CD4-positive, alpha-beta T cell (primary cell): ENCODE results near the gene ATP6V1D. TPM values are rescaled to one million over a fixed set of nuclear protein-coding genes. Genes with fewer than 3 reads are reported as not detected.
"Not testable (repeated sequence)": the region's sequence is repeated elsewhere in the genome, so short reads cannot be mapped to it uniquely, and the experiment has no call there.

ENCODE experiments used
- ATAC-seq: fragments of 200-7000 bp; cut with Tn5 transposase; one replicate; pipeline ENCODE4 v1.10.0; 2022; ENCODE audit warnings: mild to moderate bottlenecking; ENCODE audit not compliant: poor library complexity
- CTCF ChIA-PET: fragments of 350-600 bp; sonication (Branson Sonifier 250); formaldehyde crosslinking; loops from one replicate; lab custom pipeline; 2021; ENCODE audit warnings: antibody characterized with exemption, inconsistent platforms; lab: Charles Lee
- POLR2A ChIA-PET: fragments of 350-600 bp; sonication (Branson Sonifier 250); formaldehyde crosslinking; loops from one replicate; lab custom pipeline; 2021; ENCODE audit warnings: antibody characterized with exemption, inconsistent platforms; lab: Charles Lee
- DNase-seq, 14 experiments: peaks; one replicate each; pipeline ENCODE4 v3.0.0-alpha.2; 2013 to 2020; ENCODE audit warnings: mixed read lengths in 2 of 14
- H3K27ac ChIP-seq, 2 donors: one replicate each; pipeline versions ENCODE4 v1.5.1 to v1.7.0; 2013; ENCODE audit warnings: low read length in 2 of 2, low read depth in 1 of 2, mild to moderate bottlenecking in 1 of 2
- H3K27me3 ChIP-seq, 2 experiments: 1 replicate in 1 of 2; 2 replicates in 1 of 2; pipeline versions ENCODE4 v1.6.1 to v1.7.0; 2013; ENCODE audit warnings: low read length in 2 of 2, control low read depth in 1 of 2, mild to moderate bottlenecking in 1 of 2, moderate library complexity in 1 of 2; ENCODE audit not compliant: insufficient read depth in 2 of 2, control insufficient read depth in 1 of 2
- H3K36me3 ChIP-seq: one replicate; pipeline ENCODE4 v1.6.1; 2013; ENCODE audit warnings: low read length, control low read depth; ENCODE audit not compliant: insufficient read depth
- H3K4me1 ChIP-seq: one replicate; pipeline ENCODE4 v1.6.1; 2013; ENCODE audit warnings: low read length, control low read depth; ENCODE audit not compliant: insufficient read depth
- H3K4me3 ChIP-seq: one replicate; pipeline ENCODE4 v1.5.1; 2013; ENCODE audit warnings: mild to moderate bottlenecking, low read length, moderate library complexity
- H3K9me3 ChIP-seq, 2 experiments: 1 replicate in 1 of 2; 2 replicates in 1 of 2; pipeline versions ENCODE4 v1.6.1 to v1.7.0; 2013; ENCODE audit warnings: low read length in 2 of 2, mild to moderate bottlenecking in 2 of 2, control low read depth in 1 of 2, moderate library complexity in 1 of 2; ENCODE audit not compliant: control insufficient read depth in 1 of 2, insufficient read depth in 1 of 2
- H3K27ac Mint-ChIP-seq: one replicate; pipeline ENCODE4 v1.8.0; 2020; ENCODE audit warnings: mixed read lengths
- H3K27me3 Mint-ChIP-seq: one replicate; pipeline ENCODE4 v1.8.0; 2021; ENCODE audit warnings: mixed read lengths
- H3K36me3 Mint-ChIP-seq: one replicate; pipeline ENCODE4 v1.8.0; 2021; ENCODE audit warnings: low read depth, mixed read lengths
- H3K4me1 Mint-ChIP-seq: one replicate; pipeline ENCODE4 v1.8.0; 2021; ENCODE audit warnings: low read depth, mixed read lengths
- H3K4me3 Mint-ChIP-seq: one replicate; pipeline ENCODE4 v1.8.0; 2020; ENCODE audit warnings: mild to moderate bottlenecking, mixed read lengths
- H3K9me3 Mint-ChIP-seq: one replicate; pipeline ENCODE4 v1.8.0; 2020; ENCODE audit warnings: mixed read lengths
- intact Hi-C, 2 experiments: fragments of 100-400 bp; cut with DNase I in 1 of 2; cut with micrococcal nuclease in 1 of 2; formaldehyde crosslinking; loops; one replicate each; pipeline versions ENCODE4 v1.15.1 to v1.9.0; 2023 to 2025; cut with DNase I, micrococcal nuclease
- polyA plus RNA-seq, 2 donors: library from polyadenylated mRNA; unstranded; fragments of 120-200 nt; gene quantifications; one replicate each; pipeline ENCODE4 v1.2.1, GENCODE V29; 2013
- total RNA-seq, 174 experiments: library from RNA in 2 of 174; stranded (reverse) in 2 of 174; gene quantifications; one replicate each; pipeline ENCODE4 v1.2.3 and lab custom pipeline; 2021 to 2026
- TF ChIP-seq, protein P1 (sequence below): fragments of 200-600 bp; IDR thresholded peaks from one replicate; pipeline ENCODE4 v1.8.0; 2022; ENCODE audit warnings: antibody characterized with exemption, mild to moderate bottlenecking

The ATP6V1D gene
- total RNA-seq = 10 to 100 TPM; 25.2 to 36.2 TPM
- 39.2 TPM for polyA plus RNA-seq (2013, experiment 1 of 2)
- polyA plus RNA-seq (2013, experiment 2 of 2) = 39.6 TPM
- total RNA-seq (lab: John Stamatoyannopoulos, UW) = 20.8 to 51.5 (median 32.2) reads per million in 172 experiments

DNA sequence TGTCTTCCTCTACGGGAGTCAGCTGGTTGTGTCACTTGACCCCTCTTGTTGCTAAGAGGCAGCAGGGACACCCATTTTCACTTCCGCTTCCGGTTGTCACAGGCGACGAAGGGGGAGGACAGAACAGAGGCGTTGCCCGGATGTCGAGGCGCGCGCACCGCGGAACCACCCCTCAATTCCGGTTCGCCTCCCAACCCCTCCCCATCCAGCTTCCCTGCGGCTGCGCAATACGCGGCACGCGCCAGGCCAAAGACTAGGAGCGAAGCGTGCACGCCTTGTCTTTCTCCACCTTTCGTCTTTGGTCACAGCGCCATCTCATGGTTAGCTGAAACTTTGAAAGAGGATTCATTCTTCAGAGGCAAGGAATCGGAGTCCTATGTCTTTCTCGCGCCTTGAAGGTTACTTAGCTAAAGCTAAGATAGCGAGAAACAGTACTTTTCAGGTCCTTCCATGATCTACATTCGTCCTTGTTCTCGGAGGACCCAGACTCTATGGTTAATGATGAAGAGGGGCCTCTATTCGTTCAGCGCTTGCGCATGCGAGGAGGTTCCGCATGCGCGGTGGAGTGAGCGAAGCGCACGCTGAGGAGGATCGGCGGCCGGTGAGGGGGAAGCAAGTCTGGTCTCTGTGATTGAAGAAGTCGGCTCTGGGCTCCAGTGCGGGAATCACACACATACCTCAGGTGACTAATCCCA lies at the start of gene ATP6V1D, which contains the start of gene EIF2S1:
ATP6V1D (minus strand) TSS at position 30 of the 695 bp plus-strand sequence. CDS start 106 bp downstream, outside the sequence.
EIF2S1 (plus strand) TSS at position 554 of the 695 bp plus-strand sequence. CDS start 4,440 bp downstream, outside the sequence.
- Histone ChIP-seq H3K9me3 (no peaks in the 10 kb centered on the region), H3K27me3 (no peaks in the 10 kb centered on the region), H3K4me3 (peak within 1 kb of the TSS; percentile 88), H3K36me3 (peaks cover 13% of the 10 kb centered on the region), H3K27ac (peak within 1 kb of the TSS; percentile 87 to 99), H3K4me1 (peaks cover 30% of the 10 kb centered on the region)
- H3K27me3 Mint-ChIP-seq = no peaks in the 10 kb centered on the region
- ATAC-seq (peak; percentile 90), DNase-seq (peak; percentile 98 to 100 (median 99))
- peaks cover 87% of the 10 kb centered on the region for H3K4me1 Mint-ChIP-seq
- peak within 1 kb of the TSS; percentile 93 for H3K27ac Mint-ChIP-seq
- CTCF ChIA-PET = interaction anchor here (0.8 to 1.5 kb wide), 12 partner anchors 8 to 1945 kb away, joined by 3 to 6 read pairs (median 3); partner anchors contain the start of genes PALS1 and PIGH
- TF ChIP-seq, protein P1, sequence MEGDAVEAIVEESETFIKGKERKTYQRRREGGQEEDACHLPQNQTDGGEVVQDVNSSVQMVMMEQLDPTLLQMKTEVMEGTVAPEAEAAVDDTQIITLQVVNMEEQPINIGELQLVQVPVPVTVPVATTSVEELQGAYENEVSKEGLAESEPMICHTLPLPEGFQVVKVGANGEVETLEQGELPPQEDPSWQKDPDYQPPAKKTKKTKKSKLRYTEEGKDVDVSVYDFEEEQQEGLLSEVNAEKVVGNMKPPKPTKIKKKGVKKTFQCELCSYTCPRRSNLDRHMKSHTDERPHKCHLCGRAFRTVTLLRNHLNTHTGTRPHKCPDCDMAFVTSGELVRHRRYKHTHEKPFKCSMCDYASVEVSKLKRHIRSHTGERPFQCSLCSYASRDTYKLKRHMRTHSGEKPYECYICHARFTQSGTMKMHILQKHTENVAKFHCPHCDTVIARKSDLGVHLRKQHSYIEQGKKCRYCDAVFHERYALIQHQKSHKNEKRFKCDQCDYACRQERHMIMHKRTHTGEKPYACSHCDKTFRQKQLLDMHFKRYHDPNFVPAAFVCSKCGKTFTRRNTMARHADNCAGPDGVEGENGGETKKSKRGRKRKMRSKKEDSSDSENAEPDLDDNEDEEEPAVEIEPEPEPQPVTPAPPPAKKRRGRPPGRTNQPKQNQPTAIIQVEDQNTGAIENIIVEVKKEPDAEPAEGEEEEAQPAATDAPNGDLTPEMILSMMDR = peak; percentile 100
- H3K36me3 Mint-ChIP-seq = peaks cover 39% of the 10 kb centered on the region
- peak within 1 kb of the TSS; percentile 95 for H3K4me3 Mint-ChIP-seq
- H3K9me3 Mint-ChIP-seq = no peaks in the 10 kb centered on the region
- intact Hi-C loops = loop anchor here (2.0 to 10.0 kb wide), 7 partner anchors 119 to 1792 kb away; partner anchors contain the start of genes DCAF5 (in 1 of the 2), GPHN (in 1 of the 2), PALS1 (in 1 of the 2) and RAD51B (in 1 of the 2)
- POLR2A ChIA-PET = interaction anchor here (0.6 to 1.7 kb wide), 19 partner anchors 9 to 1792 kb away, joined by 3 to 15 read pairs (median 3); partner anchors contain the start of genes GPHN, PALS1, PIGH and PLEK2

DNA sequence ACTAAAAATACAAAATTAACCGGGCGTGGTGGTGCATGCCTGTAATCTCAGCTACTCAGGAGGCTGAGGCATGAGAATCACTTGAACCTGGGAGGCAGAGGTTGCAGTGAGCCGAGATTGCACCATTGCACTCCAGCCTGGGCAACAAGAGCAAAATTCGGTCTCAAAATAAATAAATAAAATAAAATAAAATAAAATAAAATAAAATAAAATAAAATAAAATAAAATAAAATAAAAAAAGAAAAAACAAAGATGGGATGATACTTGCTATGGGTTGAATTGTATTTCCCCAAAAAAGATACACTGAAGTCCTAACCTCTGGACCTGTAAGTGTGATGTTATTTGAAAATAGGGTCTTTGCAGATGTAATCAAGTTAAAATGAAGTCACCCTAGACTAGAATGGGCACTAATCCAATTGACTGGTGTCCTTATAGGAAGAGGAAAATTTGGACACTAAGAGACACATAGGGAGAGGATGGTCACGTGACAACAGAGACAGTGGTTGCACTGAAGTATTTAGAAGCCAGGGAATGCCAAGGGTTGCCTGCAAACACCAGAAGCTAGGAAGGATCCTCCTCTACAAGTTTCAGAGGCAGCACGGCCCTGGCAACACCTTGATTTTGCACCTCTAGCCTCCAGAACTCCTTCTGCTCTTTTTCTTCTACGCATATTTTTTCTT lies 48.7 kb upstream of the ATP6V1D start:
- H3K36me3 Mint-ChIP-seq, DNase-seq, H3K27ac ChIP-seq, H3K9me3 ChIP-seq, intact Hi-C loops, H3K4me3 ChIP-seq, H3K27me3 Mint-ChIP-seq, H3K27me3 ChIP-seq, H3K4me3 Mint-ChIP-seq, ATAC-seq, H3K9me3 Mint-ChIP-seq, H3K27ac Mint-ChIP-seq, H3K36me3 ChIP-seq: not testable (repeated sequence)
- H3K4me1 ChIP-seq = peaks cover 14% of the 10 kb centered on the region
- peaks cover 15% of the 10 kb centered on the region for H3K4me1 Mint-ChIP-seq
- ChIA-PET POLR2A (interaction anchor here (0.6 to 0.8 kb wide), 2 partner anchors 56 to 212 kb away, joined by 3 read pairs; partner anchors contain the start of gene ARG2), CTCF (interaction anchor here (1.3 kb wide), 1 partner anchor 19 kb away, joined by 3 read pairs; no protein-coding TSS in a partner anchor)

DNA sequence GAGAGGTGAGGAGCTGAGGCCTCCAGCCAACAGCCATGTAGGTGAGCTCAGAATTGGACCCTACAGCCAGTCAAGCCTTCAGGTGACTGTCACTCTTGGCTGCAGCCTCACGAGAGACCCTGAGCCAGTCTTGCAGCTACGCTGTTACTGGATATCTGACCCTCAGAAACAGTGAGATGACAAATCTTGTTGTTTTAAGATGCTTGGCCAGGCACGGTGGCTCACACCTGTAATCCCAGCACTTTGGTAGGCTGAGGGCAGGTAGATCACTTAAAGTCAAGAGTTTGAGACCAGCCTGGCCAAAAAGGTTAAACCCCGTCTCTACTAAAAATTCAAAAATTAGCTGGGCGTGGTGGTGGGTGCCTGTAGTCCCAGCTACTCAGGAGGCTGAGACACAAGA lies 46.2 kb upstream of the ATP6V1D start:
- H3K9me3 ChIP-seq = no peaks in the 10 kb centered on the region

More for the DNA sequence above, 46.2 kb upstream of the ATP6V1D start:
- ChIA-PET CTCF (interaction anchor here (0.5 kb wide), 1 partner anchor 824 kb away, joined by 3 read pairs; no protein-coding TSS in a partner anchor), POLR2A (no interaction called here)
- intact Hi-C loops = no loop called here
- no peaks in the 10 kb centered on the region for H3K27me3 Mint-ChIP-seq
- ATAC-seq = no peak
- no peaks in the 10 kb centered on the region for H3K9me3 Mint-ChIP-seq
- Histone ChIP-seq H3K4me1 (no peaks in the 10 kb centered on the region), H3K27ac (no peak overlapping the region), H3K36me3 (no peaks in the 10 kb centered on the region), H3K27me3 (no peaks in the 10 kb centered on the region), H3K4me3 (no peak overlapping the region)
- H3K4me3 Mint-ChIP-seq = no peak overlapping the region
- TF ChIP-seq, protein P1 = no peak
- peaks cover 4% of the 10 kb centered on the region for H3K4me1 Mint-ChIP-seq
- H3K27ac Mint-ChIP-seq = no peak overlapping the region
- no peaks in the 10 kb centered on the region for H3K36me3 Mint-ChIP-seq
- no peak for DNase-seq
